MM.1S (cell line): Measurements from ENCODE around the gene ROBO2.

Source experiments
- DNase-seq: peaks from one replicate; pipeline ENCODE4 v3.0.0-alpha.2; 2015
- H2AFZ ChIP-seq: fragments of 300-600 bp; sonication (generic); 2 replicates; pipeline ENCODE4 v1.6.0; 2016; ENCODE audit warnings: antibody characterized with exemption, low read length
- H3F3A ChIP-seq: fragments of 300-600 bp; sonication (generic); 2 replicates; pipeline ENCODE4 v1.6.1; 2016; ENCODE audit warnings: mild to moderate bottlenecking, antibody characterized with exemption, low read length, moderate library complexity, mixed read lengths; ENCODE audit not compliant: insufficient read depth
- H3K27ac ChIP-seq: fragments of 300-600 bp; sonication (generic); 2 replicates; pipeline ENCODE4 v1.5.1; 2016; ENCODE audit warnings: mild to moderate bottlenecking, low read length
- H3K27me3 ChIP-seq: fragments of 300-600 bp; sonication (generic); replicated peaks from 2 replicates; pipeline ENCODE4 v1.6.0; 2016; ENCODE audit warnings: low read length; ENCODE audit not compliant: insufficient read depth
- H3K36me3 ChIP-seq: fragments of 300-600 bp; sonication (generic); replicated peaks from 2 replicates; pipeline ENCODE4 v1.6.1; 2016; ENCODE audit warnings: mild to moderate bottlenecking, low read length, mixed read lengths; ENCODE audit not compliant: insufficient read depth
- H3K4me1 ChIP-seq: fragments of 300-600 bp; sonication (generic); 2 replicates; pipeline ENCODE4 v1.6.1; 2016; ENCODE audit warnings: low read length, mixed read lengths
- H3K4me2 ChIP-seq: fragments of 300-600 bp; sonication (generic); 2 replicates; pipeline ENCODE4 v1.6.0; 2016; ENCODE audit warnings: low read depth, low read length
- H3K4me3 ChIP-seq: fragments of 300-600 bp; sonication (generic); 2 replicates; pipeline ENCODE4 v1.5.1; 2016; ENCODE audit warnings: low read length, mixed read lengths
- H3K79me2 ChIP-seq: fragments of 300-600 bp; sonication (generic); 2 replicates; pipeline ENCODE4 v1.6.1; 2016; ENCODE audit warnings: mixed run types, low read length, mixed read lengths
- H3K9ac ChIP-seq: fragments of 300-600 bp; sonication (generic); 2 replicates; pipeline ENCODE4 v1.6.1; 2016; ENCODE audit warnings: low read length, mixed read lengths
- H3K9me2 ChIP-seq: fragments of 300-600 bp; sonication (generic); replicated peaks from 2 replicates; pipeline ENCODE4 v1.6.1; 2016; ENCODE audit warnings: mild to moderate bottlenecking, low read length, mixed read lengths; ENCODE audit not compliant: insufficient read depth
- H3K9me3 ChIP-seq: fragments of 300-600 bp; sonication (generic); replicated peaks from 2 replicates; pipeline ENCODE4 v1.6.1; 2016; ENCODE audit warnings: mild to moderate bottlenecking, low read length, mixed read lengths; ENCODE audit not compliant: insufficient read depth
- H4K20me1 ChIP-seq: fragments of 300-600 bp; sonication (generic); 2 replicates; pipeline ENCODE4 v1.6.1; 2016; ENCODE audit warnings: mild to moderate bottlenecking, low read length, moderate library complexity, mixed read lengths; ENCODE audit not compliant: insufficient read depth
- CTCF ChIP-seq: fragments of 300-600 bp; sonication (generic); IDR thresholded peaks from 2 replicates; pipeline ENCODE4 v1.5.1; 2016; ENCODE audit warnings: antibody characterized with exemption, low read length, mixed read lengths
- EZH2 ChIP-seq: fragments of 300-600 bp; sonication (generic); optimal IDR thresholded peaks from 2 replicates; pipeline ENCODE3; 2017; ENCODE audit warnings: low read depth, mild to moderate bottlenecking, antibody characterized with exemption, low read length, mixed read lengths
- EZH2phosphoT487 ChIP-seq: fragments of 300-600 bp; sonication (generic); IDR thresholded peaks from 2 replicates; pipeline ENCODE4 v1.6.1; 2018; ENCODE audit warnings: antibody characterized with exemption, low read length

Gene ROBO2

GRCh38 chr3:77262361-77262760 is 222.5 kb downstream of the ROBO2 start:
- Histone ChIP-seq H3K27me3 (no peaks in the 10 kb centered on the region), H3K9me2 (no peaks in the 10 kb centered on the region), H3K4me2 (no peak overlapping the region), H3K9ac (no peak overlapping the region), H4K20me1 (no peaks in the 10 kb centered on the region), H2AFZ (no peak overlapping the region), H3K4me3 (no peak overlapping the region), H3K27ac (no peak overlapping the region), H3K9me3 (no peaks in the 10 kb centered on the region), H3F3A (no peaks in the 10 kb centered on the region), H3K4me1 (no peaks in the 10 kb centered on the region), H3K79me2 (no peaks in the 10 kb centered on the region), H3K36me3 (no peaks in the 10 kb centered on the region)
- TF ChIP-seq EZH2 (no peak), EZH2phosphoT487 (no peak), CTCF (no peak)
- no peak for DNase-seq

GRCh38 chr3:77267589-77267988 is 227.7 kb downstream of the ROBO2 start:
- no peak for DNase-seq
- Histone ChIP-seq H2AFZ (no peak overlapping the region), H3K4me1 (no peaks in the 10 kb centered on the region), H3K79me2 (no peaks in the 10 kb centered on the region), H3K9me3 (no peaks in the 10 kb centered on the region), H3K27me3 (no peaks in the 10 kb centered on the region), H3K4me2 (no peak overlapping the region), H4K20me1 (no peaks in the 10 kb centered on the region), H3K9ac (no peak overlapping the region), H3K36me3 (no peaks in the 10 kb centered on the region), H3K4me3 (no peak overlapping the region), H3K27ac (no peak overlapping the region), H3K9me2 (no peaks in the 10 kb centered on the region), H3F3A (no peaks in the 10 kb centered on the region)
- no peak for TF ChIP-seq EZH2
- TF ChIP-seq EZH2phosphoT487, result no peak
- no peak for TF ChIP-seq CTCF

GRCh38 chr3:77271306-77271705 is 231.4 kb downstream of the ROBO2 start:
- H2AFZ ChIP-seq, result no peak overlapping the region
- no peaks in the 10 kb centered on the region for H3K4me1 ChIP-seq

More at GRCh38 chr3:77271306-77271705, 231.4 kb downstream of the ROBO2 start:
- Histone ChIP-seq H3F3A (no peaks in the 10 kb centered on the region), H3K9ac (no peak overlapping the region), H3K9me2 (no peaks in the 10 kb centered on the region), H3K4me2 (no peak overlapping the region), H3K27ac (no peak overlapping the region), H3K4me3 (no peak overlapping the region), H3K36me3 (no peaks in the 10 kb centered on the region), H3K9me3 (no peaks in the 10 kb centered on the region), H3K79me2 (no peaks in the 10 kb centered on the region), H4K20me1 (no peaks in the 10 kb centered on the region), H3K27me3 (no peaks in the 10 kb centered on the region)
- TF ChIP-seq EZH2, result no peak
- no peak for TF ChIP-seq EZH2phosphoT487
- no peak for TF ChIP-seq CTCF
- DNase-seq, result no peak
